ENCODE measurements around the gene SGMS1. TPM values are rescaled to one million over a fixed set of nuclear protein-coding genes. Genes with fewer than 3 reads are reported as not detected.

Gene SGMS1
- total RNA-seq, 1 experiment from 2014 or later: 20.4 TPM

GRCh38 chr10:50601974-50602373 is 21.8 kb downstream of the SGMS1 start:
- H3K9me3 Mint-ChIP-seq: no peaks in the 10 kb centered on the region
- Histone ChIP-seq H2BK20ac (ENCODE audit: low read depth, low read length, poor library complexity, severe bottlenecking) (no peak overlapping the region), H4K8ac (replicated peaks; ENCODE audit: insufficient read length, low read depth, low read length) (no peak overlapping the region), H3K14ac (ENCODE audit: insufficient read depth, low read length) (no peak overlapping the region), H4K20me1 (ENCODE audit: control insufficient read depth, insufficient read depth, insufficient read length) (no peaks in the 10 kb centered on the region), H2AFZ (ENCODE audit: low read length) (no peak overlapping the region), H2BK15ac (ENCODE audit: low read depth, low read length) (no peak overlapping the region), H3K18ac (ENCODE audit: insufficient read length, low read depth, low read length) (no peak overlapping the region), H3K4me1 (ENCODE audit: insufficient read depth, low read length) (0 out of 2 replicates have a peak, but pooled peaks cover 4% of the 10 kb centered on the region), H2BK12ac (ENCODE audit: insufficient read length, low read depth, low read length) (no peak overlapping the region), H3K9me3 (ENCODE audit: control insufficient read depth, low read depth, low read length) (no peaks in the 10 kb centered on the region), H3K27ac (ENCODE audit: insufficient read length, low read depth, low read length) (no peak overlapping the region), H3K27me3 (ENCODE audit: insufficient read depth, low read length) (no peaks in the 10 kb centered on the region), H3K79me1 (ENCODE audit: insufficient read depth, low read depth, low read length, poor library complexity, severe bottlenecking) (no peaks in the 10 kb centered on the region), H4K5ac (ENCODE audit: insufficient read length, low read depth, low read length) (no peak overlapping the region), H3K4me2 (ENCODE audit: insufficient read depth, insufficient read length, low read length) (no peak overlapping the region), H3T11ph (ENCODE audit: low read length) (no peak overlapping the region), H2BK120ac (ENCODE audit: low read depth, low read length, poor library complexity, severe bottlenecking) (no peak overlapping the region), H3K23ac (ENCODE audit: insufficient read length, low read depth, low read length) (no peak overlapping the region), H3K4ac (ENCODE audit: low read depth, low read length) (no peak overlapping the region), H2BK5ac (ENCODE audit: insufficient read length, low read length) (no peak overlapping the region), H4K91ac (ENCODE audit: insufficient read length, low read depth, low read length) (no peak overlapping the region), H3K9ac (ENCODE audit: extremely low read depth, insufficient read length, low read length) (no peak overlapping the region), H3K79me2 (ENCODE audit: insufficient read depth, low read length) (peaks cover 2% of the 10 kb centered on the region; the same call in 1 of the 2 replicates), H2AK5ac (ENCODE audit: insufficient read length, low read length) (no peak overlapping the region), H3K56ac (ENCODE audit: insufficient read length, low read depth, low read length) (no peak overlapping the region), H3K23me2 (ENCODE audit: insufficient read length, low read depth, low read length, poor library complexity, severe bottlenecking) (no peaks in the 10 kb centered on the region)
- DNase-seq: no peak
- no CpG with 5 or more reads among the region's 1 CpG for WGBS (ENCODE audit: extremely low coverage, insufficient read length, low lambda C conversion rate)
- H3K4me3 Mint-ChIP-seq: no peak overlapping the region
- no peaks in the 10 kb centered on the region for H3K36me3 Mint-ChIP-seq (ENCODE audit: insufficient read depth in 1 of 3, low read depth in 3 of 3)
- TF ChIP-seq CTCF (conservative IDR thresholded peaks at IDR 0.05): no peak
- no peaks in the 10 kb centered on the region for H3K27me3 Mint-ChIP-seq (ENCODE audit: low read depth)
- H3K4me1 Mint-ChIP-seq: peaks cover 34 to 42% of the 10 kb centered on the region in 2 experiments
- H3K27ac Mint-ChIP-seq: no peak overlapping the region
